ENCODE data around the gene UBE2R2.

GRCh38 chr9:33823801-33824200, 6.8 kb downstream of the UBE2R2 start:
- TF ChIP-seq CTCF (IDR thresholded peaks at IDR 0.05): no peak
- no peak for TF ChIP-seq ZFX (IDR thresholded peaks at IDR 0.05; ENCODE audit: borderline replicate concordance)

Measured in 22Rv1 (cell line).